ENCODE measurements around the gene TGOLN2.

DNA sequence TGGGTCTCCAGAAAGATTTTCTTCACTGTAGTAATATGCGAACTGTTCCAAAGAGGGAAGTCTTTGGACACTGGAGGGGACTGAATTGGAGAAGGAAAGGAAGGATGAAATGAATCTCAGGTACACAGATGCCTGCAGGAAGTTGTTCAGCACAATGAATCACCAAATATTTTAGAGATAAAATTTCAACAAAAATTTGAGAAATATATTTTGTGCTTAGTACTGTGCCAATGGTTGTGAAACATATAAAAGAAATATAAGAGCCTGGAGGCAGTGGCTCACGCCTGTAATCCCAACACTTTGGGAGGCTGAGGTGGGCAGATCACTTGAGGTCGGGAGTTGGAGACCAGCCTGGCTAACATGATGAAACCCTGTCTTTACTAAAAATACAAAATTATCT, 29.9 kb upstream of the TGOLN2 start:
- no peak for TF ChIP-seq POLR2A (IDR thresholded peaks at IDR 0.05)
- TF ChIP-seq, protein P1, sequence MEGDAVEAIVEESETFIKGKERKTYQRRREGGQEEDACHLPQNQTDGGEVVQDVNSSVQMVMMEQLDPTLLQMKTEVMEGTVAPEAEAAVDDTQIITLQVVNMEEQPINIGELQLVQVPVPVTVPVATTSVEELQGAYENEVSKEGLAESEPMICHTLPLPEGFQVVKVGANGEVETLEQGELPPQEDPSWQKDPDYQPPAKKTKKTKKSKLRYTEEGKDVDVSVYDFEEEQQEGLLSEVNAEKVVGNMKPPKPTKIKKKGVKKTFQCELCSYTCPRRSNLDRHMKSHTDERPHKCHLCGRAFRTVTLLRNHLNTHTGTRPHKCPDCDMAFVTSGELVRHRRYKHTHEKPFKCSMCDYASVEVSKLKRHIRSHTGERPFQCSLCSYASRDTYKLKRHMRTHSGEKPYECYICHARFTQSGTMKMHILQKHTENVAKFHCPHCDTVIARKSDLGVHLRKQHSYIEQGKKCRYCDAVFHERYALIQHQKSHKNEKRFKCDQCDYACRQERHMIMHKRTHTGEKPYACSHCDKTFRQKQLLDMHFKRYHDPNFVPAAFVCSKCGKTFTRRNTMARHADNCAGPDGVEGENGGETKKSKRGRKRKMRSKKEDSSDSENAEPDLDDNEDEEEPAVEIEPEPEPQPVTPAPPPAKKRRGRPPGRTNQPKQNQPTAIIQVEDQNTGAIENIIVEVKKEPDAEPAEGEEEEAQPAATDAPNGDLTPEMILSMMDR (IDR thresholded peaks at IDR 0.05), result no peak

All from body of pancreas (tissue), 4 donors.